Measurements from ENCODE around the gene CLIC3. TPM values are rescaled to one million over a fixed set of nuclear protein-coding genes. Genes with fewer than 3 reads are reported as not detected.

The CLIC3 gene
- total RNA-seq, 1 experiment from 2014 or later, result 133 TPM

DNA sequence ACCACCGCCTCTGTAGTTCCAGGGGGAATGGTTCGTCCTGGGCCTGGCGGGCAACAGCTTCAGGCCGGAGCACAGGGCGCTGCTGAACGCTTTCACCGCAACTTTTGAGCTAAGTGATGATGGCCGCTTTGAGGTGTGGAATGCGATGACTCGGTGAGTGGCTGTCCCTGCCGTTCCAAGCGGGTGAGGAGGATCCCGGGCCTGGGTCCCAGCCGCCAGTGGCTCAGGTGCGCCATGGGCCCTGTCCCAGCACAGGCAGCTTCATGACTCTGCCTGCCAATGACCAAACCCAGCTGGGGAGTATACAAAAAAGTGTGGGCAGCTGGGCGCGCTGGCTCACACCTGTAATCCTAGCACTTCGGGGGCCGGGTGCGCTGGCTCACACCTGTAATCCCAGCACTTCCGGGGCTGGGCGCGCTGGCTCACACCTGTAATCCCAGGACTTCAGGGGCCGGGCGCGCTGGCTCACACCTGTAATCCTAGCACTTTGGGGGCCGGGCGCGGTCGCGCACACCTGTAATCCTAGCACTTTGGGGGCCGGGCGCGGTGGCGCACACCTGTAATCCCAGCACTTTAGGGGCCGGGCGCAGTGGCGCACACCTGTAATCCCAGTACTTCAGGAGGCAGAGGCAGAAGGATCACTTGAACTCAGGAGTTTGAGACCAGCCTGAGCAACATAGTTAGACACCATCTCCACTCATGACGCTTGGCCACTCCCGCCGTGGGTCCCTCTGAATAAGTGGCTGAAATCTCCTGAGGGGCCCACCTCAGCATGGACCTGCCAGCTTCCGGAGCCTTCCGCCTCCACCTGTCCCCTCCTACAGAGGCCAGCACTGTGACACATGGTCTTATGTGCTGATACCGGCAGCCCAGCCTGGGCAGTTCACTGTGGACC, 43.2 kb downstream of the CLIC3 start:
- DNase-seq (ENCODE audit: low spot score), result no peak

GRCh38 chr9:136952321-136952850, 44.0 kb downstream of the CLIC3 start:
- no peak for DNase-seq (ENCODE audit: low spot score)

DNA sequence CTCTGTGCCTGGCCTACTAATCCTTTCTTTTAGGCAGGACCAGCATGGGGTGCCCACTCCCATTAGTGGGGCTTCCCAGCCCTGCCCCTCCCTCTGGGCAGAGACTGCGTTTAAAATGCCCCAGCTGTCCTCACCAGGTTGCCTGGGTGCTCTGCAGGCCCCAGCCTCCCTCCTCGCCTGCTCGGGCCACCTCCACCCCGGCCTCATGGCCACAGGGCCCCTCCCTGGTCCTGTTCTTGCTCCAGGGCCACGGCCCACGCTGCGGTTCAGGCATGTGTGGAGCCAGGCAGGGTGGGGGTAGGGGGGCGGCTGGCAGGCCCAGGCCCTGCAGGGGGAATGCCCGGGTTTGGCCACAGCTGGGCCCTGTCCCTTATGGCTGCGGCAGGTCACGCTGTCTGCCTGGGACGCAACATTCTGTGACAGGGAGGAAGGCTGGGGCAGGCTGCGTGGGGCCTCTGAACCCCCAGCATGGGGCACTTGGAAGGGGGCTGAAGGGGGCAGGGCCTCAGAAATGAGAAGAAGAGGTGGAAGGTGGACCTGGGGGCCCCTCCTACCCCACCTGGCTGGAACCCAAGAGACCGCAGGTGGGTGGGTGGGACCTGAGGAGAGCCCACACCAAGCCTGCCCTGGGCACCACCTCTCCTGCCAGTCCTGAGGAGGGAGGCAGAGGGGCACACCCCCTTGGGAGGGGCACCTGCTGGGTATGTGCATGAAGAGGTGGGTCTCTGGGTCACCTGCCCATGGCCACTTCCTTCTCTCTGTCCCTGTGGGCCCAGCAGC, 44.6 kb downstream of the CLIC3 start, which contains the start of gene LCN12:
Gene LCN12, plus strand, starts transcription at position 733 of the 780 bp plus-strand sequence. CDS start 55 bp downstream, outside the sequence.
- no peak for DNase-seq (ENCODE audit: low spot score)

DNA sequence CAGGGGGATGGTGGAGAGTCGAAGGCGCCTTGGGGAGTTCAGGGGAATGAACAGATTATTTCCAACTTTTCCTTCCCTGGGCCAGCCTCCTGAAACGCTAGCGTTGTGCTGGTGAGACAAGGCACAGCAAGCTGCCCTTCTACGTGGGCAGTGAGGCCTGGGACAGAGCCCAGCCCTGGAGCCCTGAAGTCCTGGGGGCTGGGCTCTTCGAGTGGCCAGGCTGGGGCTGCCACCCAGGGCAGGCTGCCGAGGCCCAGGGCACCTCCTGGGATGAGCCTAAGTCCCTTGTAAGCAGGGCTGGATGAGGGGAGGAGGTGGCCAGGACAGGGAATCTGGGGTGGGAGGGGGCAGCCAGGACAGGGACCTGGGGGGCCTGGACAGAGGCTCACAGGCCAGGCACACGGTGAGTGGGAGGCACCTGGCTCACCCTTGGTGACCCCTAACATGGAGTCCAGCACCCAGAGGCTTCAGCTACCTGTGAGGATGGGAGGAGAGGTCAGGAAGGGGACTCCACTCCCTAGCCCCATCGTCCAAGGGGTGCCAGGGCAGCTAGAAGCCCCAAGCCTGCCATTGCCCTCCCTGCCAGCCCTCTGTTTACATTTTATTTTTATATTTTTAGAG, 45.6 kb downstream of the CLIC3 start:
- DNase-seq (ENCODE audit: low spot score), result peak; percentile 28

GRCh38 chr9:136949817-136950655, 46.3 kb downstream of the CLIC3 start:
- peak; percentile 95 for DNase-seq (ENCODE audit: low spot score)

DNA sequence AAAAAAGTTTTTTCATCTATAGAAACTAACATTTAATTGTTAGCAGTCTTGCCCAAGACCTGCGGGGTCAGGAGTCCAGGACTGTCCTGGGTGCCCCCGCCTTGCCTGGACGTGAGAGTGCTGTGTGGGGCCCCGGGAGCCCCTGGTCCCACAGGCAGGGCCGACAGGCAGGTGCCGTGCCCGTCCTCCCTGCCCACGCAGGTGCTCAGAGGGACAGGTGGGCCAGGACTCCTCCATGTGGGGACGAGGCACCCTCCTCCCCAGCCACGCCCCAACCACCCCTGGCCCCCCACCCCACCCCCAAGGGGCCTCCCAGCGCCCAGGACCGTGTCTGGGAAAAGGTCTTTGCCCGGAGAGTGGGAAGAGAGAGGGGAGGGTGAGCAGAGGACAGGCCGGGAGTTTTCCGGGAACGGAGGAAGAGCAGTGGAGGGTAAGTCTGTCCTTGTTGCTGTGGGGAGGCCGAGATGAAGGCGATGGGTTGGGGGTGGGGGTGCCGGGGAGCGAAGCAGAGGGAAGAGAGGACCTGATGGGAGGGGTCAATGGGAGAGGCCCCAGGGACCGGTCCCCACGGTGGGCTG, 47.0 kb downstream of the CLIC3 start:
- DNase-seq (ENCODE audit: low spot score), result no peak

GRCh38 chr9:136947955-136948510, 48.3 kb downstream of the CLIC3 start:
- peak; percentile 69 for DNase-seq (ENCODE audit: low spot score)

DNA sequence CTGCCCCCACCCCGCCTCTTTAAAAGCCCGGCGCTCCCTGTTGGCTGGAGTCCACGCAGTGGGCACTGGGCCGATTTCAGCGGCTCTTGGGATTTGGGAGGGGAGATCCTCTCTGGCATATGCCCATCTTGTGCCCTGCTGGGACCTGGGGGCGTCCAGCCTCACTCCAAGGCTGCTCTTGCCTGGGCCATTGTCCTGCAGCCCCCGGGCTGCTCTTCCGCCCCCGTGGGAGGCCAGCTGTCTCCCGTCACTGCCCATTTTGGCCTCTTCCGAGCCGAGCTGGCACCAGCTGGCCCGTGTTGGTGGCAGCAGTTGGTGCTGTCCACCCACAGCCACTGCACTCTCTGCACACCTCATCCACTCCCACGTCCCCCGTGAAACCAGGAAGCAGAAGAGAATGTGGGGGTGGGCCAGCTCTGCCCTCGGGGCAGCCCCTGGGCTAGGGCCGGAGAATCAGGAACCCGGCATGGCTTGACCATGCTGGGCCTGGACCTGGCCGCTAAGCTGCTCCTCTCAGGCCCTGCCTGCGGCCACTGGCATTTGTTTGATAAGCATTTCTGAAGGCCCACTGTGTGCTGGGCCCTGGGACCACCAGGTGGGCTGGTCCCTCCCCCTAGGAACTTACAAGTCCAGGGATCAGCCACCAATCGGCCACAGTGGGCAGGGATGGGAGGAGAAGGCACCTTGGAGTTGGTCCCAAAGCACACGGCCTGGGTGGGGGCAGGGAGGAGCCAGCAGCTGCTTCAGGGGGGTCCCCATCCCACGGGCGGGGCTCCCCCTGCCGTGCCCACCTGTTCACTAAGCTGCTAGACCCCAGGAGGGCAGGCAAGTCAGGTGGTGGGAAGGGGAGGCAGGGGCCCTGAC, 49.1 kb downstream of the CLIC3 start:
- no peak for DNase-seq (ENCODE audit: low spot score)

- no peak for DNase-seq (ENCODE audit: low spot score)
Measured at GRCh38 chr9:136946228-136947027, 49.9 kb downstream of the CLIC3 start.

DNA sequence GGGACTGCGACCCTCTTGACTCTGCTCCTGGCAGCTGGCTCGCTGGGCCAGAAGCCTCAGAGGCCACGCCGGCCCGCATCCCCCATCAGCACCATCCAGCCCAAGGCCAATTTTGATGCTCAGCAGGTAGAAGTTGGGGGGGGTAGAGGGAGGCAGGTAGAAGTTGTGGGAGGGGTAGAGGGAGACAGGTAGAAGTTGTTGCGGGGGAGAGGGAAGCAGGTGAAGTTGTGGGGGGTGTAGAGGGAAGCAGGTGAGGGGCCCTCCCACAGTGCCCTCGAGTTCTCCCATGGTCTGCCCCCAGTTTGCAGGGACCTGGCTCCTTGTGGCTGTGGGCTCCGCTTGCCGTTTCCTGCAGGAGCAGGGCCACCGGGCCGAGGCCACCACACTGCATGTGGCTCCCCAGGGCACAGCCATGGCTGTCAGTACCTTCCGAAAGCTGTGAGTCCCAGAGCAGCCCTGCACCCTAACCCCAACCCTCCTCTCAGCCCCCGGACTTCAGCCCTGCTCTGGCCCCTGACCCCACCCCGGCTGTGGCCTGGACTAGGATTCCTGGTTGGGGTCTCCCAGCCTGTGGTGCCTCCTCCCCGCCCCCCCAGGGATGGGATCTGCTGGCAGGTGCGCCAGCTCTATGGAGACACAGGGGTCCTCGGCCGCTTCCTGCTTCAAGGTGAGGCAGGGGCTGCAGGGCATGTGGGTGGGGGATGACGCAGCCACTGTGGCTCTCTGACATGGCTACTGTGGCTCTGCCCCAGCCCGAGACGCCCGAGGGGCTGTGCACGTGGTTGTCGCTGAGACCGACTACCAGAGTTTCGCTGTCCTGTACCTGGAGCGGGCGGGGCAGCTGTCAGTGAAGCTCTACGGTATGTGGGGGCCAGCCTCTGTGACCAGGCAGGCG, 50.8 kb downstream of the CLIC3 start:
- no peak for DNase-seq (ENCODE audit: low spot score)

Other genes starting within 250 kb of the CLIC3 start
- gene LCN6, start 248.0 kb downstream of the CLIC3 start, total RNA-seq (2014; rRNA removed; shearing (Covaris generic)), result not detected in 2 replicates
- not detected in 2 replicates for gene LCN8, start 238.3 kb downstream of the CLIC3 start, total RNA-seq (2014; rRNA removed; shearing (Covaris generic))
- gene LCN15, start 232.1 kb downstream of the CLIC3 start, total RNA-seq (2014; rRNA removed; shearing (Covaris generic)), result not detected in 2 replicates
- 74.4 and 101 TPM in 2 replicates for gene TMEM141, start 205.2 kb downstream of the CLIC3 start, total RNA-seq (2014; rRNA removed; shearing (Covaris generic))
- gene CCDC183, start 200.2 kb downstream of the CLIC3 start, total RNA-seq (2014; rRNA removed; shearing (Covaris generic)), result 0.45 and 0.55 TPM in 2 replicates
- 138 and 144 TPM in 2 replicates for gene RABL6, start 188.6 kb downstream of the CLIC3 start, total RNA-seq (2014; rRNA removed; shearing (Covaris generic))
- gene AJM1, start 154.1 kb downstream of the CLIC3 start, total RNA-seq (2014; rRNA removed; shearing (Covaris generic)), result 1.8 and 2.1 TPM in 2 replicates
- 119 and 151 TPM in 2 replicates for gene PHPT1, start 147.2 kb downstream of the CLIC3 start, total RNA-seq (2014; rRNA removed; shearing (Covaris generic))
- 7.3 and 8.0 TPM in 2 replicates for gene MAMDC4, start 144.2 kb downstream of the CLIC3 start, total RNA-seq (2014; rRNA removed; shearing (Covaris generic))
- 882 and 886 TPM in 2 replicates for gene EDF1, start 130.3 kb downstream of the CLIC3 start, total RNA-seq (2014; rRNA removed; shearing (Covaris generic))
- 20.9 and 28.4 TPM in 2 replicates for gene TRAF2, start 110.1 kb downstream of the CLIC3 start, total RNA-seq (2014; rRNA removed; shearing (Covaris generic))
- gene FBXW5, start 51.8 kb downstream of the CLIC3 start, total RNA-seq (2014; rRNA removed; shearing (Covaris generic)), result 379 and 400 TPM in 2 replicates
- gene C8G, start 51.3 kb downstream of the CLIC3 start, total RNA-seq (2014; rRNA removed; shearing (Covaris generic)), result not detected in 2 replicates
- 0.07 and 2.2 TPM in 2 replicates for gene LCN12, start 44.3 kb downstream of the CLIC3 start, total RNA-seq (2014; rRNA removed; shearing (Covaris generic))
- 1.6 TPM in 1 of 2 replicates, not detected in the other for gene PTGDS, start 19.1 kb downstream of the CLIC3 start, total RNA-seq (2014; rRNA removed; shearing (Covaris generic))
- gene LCNL1, start 13.6 kb downstream of the CLIC3 start, total RNA-seq (2014; rRNA removed; shearing (Covaris generic)), result 0.26 TPM in 1 of 2 replicates, not detected in the other
- 104 and 109 TPM in 2 replicates for gene PAXX, start 4.1 kb downstream of the CLIC3 start, total RNA-seq (2014; rRNA removed; shearing (Covaris generic))
- 32.3 and 33.5 TPM in 2 replicates for gene ABCA2, start 31.7 kb upstream of the CLIC3 start, total RNA-seq (2014; rRNA removed; shearing (Covaris generic))
- gene FUT7, start 35.5 kb upstream of the CLIC3 start, total RNA-seq (2014; rRNA removed; shearing (Covaris generic)), result 0.07 TPM in 1 of 2 replicates, not detected in the other
- 47.4 and 49.6 TPM in 2 replicates for gene NPDC1, start 49.6 kb upstream of the CLIC3 start, total RNA-seq (2014; rRNA removed; shearing (Covaris generic))
- gene ENTPD2, start 57.5 kb upstream of the CLIC3 start, total RNA-seq (2014; rRNA removed; shearing (Covaris generic)), result not detected in 2 replicates
- 76.4 and 92.3 TPM in 2 replicates for gene SAPCD2, start 74.0 kb upstream of the CLIC3 start, total RNA-seq (2014; rRNA removed; shearing (Covaris generic))
- 94.6 and 109 TPM in 2 replicates for gene UAP1L1, start 80.9 kb upstream of the CLIC3 start, total RNA-seq (2014; rRNA removed; shearing (Covaris generic))
- 196 and 197 TPM in 2 replicates for gene MAN1B1, start 90.4 kb upstream of the CLIC3 start, total RNA-seq (2014; rRNA removed; shearing (Covaris generic))
- gene DPP7, start 118.2 kb upstream of the CLIC3 start, total RNA-seq (2014; rRNA removed; shearing (Covaris generic)), result 251 and 263 TPM in 2 replicates
- gene GRIN1, start 142.6 kb upstream of the CLIC3 start, total RNA-seq (2014; rRNA removed; shearing (Covaris generic)), result not detected in 2 replicates
- gene LRRC26, start 173.5 kb upstream of the CLIC3 start, total RNA-seq (2014; rRNA removed; shearing (Covaris generic)), result not detected in 2 replicates
- not detected in 2 replicates for gene TMEM210, start 175.5 kb upstream of the CLIC3 start, total RNA-seq (2014; rRNA removed; shearing (Covaris generic))
- 23.1 and 29.2 TPM in 2 replicates for gene ANAPC2, start 192.0 kb upstream of the CLIC3 start, total RNA-seq (2014; rRNA removed; shearing (Covaris generic))
- 257 and 270 TPM in 2 replicates for gene SSNA1, start 192.1 kb upstream of the CLIC3 start, total RNA-seq (2014; rRNA removed; shearing (Covaris generic))
- gene TPRN, start 204.2 kb upstream of the CLIC3 start, total RNA-seq (2014; rRNA removed; shearing (Covaris generic)), result 26.9 and 34.5 TPM in 2 replicates
- gene TMEM203, start 209.1 kb upstream of the CLIC3 start, total RNA-seq (2014; rRNA removed; shearing (Covaris generic)), result 115 and 120 TPM in 2 replicates
- 23.8 and 25.5 TPM in 2 replicates for gene NDOR1, start 209.1 kb upstream of the CLIC3 start, total RNA-seq (2014; rRNA removed; shearing (Covaris generic))
- gene RNF208, start 225.7 kb upstream of the CLIC3 start, total RNA-seq (2014; rRNA removed; shearing (Covaris generic)), result 0.09 and 0.17 TPM in 2 replicates
- gene CYSRT1, start 228.6 kb upstream of the CLIC3 start, total RNA-seq (2014; rRNA removed; shearing (Covaris generic)), result 5.1 and 5.4 TPM in 2 replicates
- gene RNF224, start 230.9 kb upstream of the CLIC3 start, total RNA-seq (2014; rRNA removed; shearing (Covaris generic)), result 0.86 and 1.1 TPM in 2 replicates
- gene SLC34A3, start 234.3 kb upstream of the CLIC3 start, total RNA-seq (2014; rRNA removed; shearing (Covaris generic)), result 1.1 and 1.6 TPM in 2 replicates
- gene TUBB4B, start 244.7 kb upstream of the CLIC3 start, total RNA-seq (2014; rRNA removed; shearing (Covaris generic)), result 599 and 717 TPM in 2 replicates